GM19238 (cell line): ENCODE measurements around the gene COL20A1.
"Not testable (repeated sequence)": the region's sequence is repeated elsewhere in the genome, so short reads cannot be mapped to it uniquely, and the experiment has no call there.

Experiments
- DNase-seq: peaks from one replicate; pipeline ENCODE4 v3.0.0; 2011; ENCODE audit warnings: low spot score; ENCODE audit not compliant: insufficient read length

The COL20A1 gene

DNA sequence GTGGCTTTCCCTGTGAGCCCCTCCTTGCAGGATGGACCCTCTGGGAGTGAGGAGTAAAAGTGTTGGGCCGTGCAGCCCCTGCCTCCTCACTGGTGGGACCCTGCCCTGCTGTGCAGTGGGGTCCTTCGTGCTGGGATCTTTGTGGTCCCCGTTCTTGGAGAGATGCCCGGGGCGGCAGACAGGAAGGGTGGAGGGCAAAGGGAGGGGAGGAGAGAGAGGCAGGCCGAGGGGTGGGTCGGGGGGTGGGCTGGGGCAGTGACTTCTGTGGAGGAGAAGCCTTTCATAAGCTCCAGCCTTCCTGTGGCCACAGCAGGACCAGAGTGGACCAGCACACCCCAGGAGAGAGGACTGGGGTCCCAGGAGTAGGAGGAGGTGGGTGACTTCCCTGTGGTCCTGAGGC is at the start of gene COL20A1:
TSS of gene COL20A1 (plus strand) at position 283 of the 400 bp plus-strand sequence. CDS start 1,922 bp downstream, outside the sequence.
- no peak for DNase-seq

DNA sequence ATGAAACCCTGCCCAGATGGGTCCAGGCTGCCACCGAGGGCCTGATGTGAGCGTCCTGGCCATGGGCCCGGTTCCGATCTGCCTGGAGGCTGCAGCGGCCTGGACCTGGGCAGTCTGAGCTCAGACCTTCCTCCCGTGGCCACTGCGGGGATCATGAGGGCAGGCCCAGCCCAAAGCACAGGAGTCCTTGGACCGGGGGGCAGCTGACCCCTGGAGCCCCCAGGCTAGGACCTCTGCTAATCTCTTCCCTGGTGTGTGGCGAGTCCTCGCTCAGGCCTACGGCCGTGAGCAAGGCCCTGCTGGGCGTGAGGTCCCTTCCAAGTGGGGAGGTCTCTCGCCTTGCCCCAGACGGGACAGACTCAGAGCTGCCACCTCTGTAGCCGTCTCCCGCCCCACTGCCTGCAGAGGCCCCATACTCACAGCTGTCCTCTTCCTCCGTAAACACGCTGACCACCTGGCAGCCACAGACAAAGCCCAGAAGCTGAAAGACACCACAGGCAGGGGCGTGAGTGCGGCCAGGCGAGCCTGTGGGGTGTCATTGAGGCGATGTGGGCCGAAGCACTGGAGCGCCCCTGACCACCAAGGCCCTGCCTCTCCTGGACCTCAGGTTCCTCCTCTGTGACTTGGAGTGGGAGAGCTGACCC is 49.3 kb upstream of the COL20A1 start:
- no peak for DNase-seq

DNA sequence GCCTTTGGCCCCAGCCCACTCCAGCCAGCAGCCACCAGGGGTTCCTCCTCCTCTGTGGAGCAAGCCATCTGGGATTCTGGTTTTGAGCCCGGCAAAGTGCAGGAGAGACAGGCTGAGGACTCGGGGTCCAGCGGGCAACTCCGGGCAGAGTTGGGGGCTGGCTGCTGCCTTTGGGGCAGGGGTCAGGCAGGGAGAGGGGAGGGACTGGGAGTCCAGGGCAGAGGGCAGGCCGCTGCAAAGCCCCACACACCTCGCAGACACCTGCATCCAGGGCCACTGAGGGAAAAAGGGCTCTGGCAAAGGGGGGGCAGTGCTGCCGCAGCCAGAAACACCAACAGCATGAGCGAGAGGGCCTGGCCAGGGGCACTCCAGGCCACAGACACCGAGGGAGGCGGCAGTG is 48.5 kb upstream of the COL20A1 start:
- no peak for DNase-seq

DNA sequence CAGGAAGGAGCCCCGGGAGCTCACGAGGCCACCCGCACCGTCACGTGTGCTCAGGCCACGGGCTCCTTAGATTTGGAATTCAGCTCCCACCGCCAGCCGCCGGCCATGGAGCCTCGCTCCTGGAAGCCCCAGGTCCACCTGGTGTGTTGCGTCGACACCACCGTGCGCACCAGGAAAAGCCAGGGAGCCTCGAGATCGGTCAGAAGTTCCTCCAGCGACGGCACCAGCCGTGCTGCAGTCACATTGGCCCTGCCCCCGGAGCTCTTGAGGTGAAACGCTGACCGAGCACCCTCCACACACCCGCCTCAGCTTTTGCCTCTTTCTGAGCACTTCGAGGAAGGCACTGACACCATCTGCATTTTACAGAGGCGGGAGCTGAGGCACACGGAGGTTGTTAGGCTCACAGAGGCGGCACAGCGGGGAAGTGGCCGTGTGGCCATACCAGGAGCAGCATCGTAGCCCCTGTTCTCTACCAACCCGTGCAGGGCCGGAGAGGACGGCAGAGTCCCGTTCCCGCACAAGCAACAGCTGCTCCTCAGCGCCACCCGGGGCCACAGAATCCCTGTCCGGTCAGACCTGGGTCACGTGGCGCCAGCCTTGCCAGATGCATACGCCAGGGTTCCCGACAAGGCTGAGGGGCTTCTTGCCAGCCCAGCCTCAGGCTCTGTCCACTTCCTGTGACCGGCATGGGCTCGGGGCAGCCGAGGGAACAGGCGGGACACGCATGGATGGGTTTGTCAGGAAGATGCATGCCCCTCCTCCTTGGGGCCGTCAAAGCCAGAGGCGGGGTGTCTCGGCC is 46.3 kb upstream of the COL20A1 start:
- DNase-seq, result no peak

DNA sequence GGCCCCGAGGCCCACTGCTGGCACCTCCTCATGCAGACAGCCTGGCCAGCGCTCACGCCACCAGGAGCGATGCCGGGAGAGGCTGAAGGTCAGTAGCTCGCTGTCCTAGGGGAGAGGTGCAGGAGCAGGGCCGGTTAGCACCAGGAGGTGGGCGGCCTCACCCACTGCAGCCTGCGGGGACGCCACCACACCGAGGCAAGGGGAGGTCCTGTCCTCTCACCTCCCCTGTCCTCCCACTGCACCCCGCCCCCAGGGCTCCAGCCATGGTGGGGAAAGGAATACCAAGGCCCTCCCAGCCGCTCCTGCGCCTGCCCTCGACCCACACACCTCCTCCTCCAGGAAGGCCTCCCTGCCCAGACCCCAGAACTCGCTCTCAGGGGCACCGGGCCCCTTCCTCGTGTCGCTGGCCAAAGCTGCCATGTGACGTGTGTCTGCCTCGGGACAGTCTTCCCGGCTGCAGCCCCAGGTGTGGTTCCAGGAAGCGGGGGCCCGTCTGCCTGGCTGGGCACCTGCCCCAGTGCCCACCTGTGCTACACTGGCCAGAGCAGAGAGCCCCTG is 45.2 kb upstream of the COL20A1 start:
- no peak for DNase-seq

DNA sequence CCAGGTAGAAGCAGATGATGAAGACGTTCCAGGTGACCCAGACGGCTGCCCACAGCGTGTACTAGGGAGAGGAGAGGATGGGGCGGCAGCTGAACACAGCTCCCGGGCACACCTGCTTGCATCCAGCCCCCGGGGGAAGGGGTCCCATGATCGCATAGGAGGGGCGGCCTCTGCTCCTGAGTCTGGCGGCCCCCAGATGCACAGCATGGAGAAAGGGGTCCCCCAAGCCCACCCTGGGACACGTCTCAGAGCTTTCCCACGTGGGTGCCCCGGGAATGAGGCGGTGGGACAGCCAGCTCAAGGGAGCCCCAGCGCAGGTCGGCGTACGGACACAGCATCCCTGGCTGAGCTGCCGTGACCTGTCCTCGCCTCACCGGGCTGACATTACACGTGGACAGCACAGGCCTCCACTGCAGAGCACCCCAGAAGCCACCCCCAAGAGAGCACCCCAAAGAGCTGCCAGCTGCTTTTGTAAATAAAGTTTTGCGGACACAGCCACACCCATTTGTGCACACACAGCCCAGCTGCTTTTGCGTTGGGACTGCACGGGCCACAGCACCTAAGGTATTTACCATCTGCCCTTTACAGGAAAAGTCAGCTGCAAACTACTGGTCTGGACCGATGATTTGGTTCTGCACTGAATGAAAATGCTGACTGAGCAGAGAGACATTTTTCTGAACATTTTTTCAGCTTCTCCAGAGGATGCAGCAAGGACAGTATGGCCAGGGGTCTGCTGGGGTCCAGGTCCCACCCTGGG is 44.0 kb upstream of the COL20A1 start:
- no peak for DNase-seq

DNA sequence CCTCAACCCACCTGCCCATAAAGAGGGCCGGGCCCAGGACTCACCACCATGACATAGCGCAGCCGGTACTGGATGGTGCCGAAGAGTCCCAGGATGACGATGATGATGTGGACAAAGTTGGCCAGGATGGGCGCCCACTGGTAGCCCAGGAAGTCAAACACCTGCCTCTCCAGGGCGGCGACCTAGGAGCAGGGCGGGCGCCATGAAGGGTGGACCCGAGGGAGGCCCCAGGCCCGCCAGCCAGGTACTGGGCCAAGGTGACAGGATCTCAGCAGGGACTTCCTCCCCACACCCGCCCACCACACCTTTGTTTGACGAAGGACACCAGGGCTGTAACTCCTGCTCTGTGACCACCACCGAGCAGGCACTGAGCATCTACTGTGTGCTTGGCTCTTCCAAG is 43.1 kb upstream of the COL20A1 start:
- no peak for DNase-seq

DNA sequence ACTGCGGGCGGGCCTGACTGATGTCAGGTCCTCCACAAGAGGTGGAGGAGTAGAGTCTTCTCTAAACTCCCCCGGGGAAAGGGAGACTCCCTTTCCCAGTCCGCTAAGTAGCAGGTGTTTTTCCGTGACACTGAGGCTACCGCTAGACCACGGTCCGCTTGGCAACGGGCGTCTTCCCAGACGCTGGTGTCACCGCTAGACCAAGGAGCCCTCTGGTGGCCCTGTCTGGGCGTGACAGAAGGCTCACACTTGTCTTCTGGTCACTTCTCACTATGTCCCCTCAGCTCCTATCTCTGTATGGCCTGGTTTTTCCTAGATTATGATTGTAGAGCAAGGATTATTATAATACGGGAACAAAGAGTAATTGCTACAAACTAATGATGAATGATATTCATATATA is 41.6 kb upstream of the COL20A1 start:
- not testable (repeated sequence) for DNase-seq

DNA sequence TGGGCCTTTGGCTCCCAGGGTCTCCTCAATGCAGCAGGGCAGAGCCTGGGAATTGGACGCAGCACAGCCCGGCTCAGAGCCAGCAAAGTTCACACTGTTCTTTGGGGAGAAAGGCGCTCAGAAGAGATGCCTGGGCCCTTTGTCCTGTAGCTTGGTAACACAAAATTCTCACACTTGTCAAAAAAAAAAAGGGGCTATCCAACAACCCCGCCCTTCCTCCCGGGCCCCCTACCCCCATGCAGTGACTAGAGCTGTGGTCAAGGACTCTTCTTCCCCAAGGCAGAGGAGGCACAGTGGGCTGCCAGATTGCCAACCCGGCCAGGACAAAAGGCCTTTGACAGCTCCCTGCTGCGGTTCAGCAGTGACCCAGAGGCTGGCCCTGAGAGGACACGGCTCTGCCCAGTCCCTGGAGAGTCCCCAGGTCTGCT is 40.7 kb upstream of the COL20A1 start:
- DNase-seq, result no peak

DNA sequence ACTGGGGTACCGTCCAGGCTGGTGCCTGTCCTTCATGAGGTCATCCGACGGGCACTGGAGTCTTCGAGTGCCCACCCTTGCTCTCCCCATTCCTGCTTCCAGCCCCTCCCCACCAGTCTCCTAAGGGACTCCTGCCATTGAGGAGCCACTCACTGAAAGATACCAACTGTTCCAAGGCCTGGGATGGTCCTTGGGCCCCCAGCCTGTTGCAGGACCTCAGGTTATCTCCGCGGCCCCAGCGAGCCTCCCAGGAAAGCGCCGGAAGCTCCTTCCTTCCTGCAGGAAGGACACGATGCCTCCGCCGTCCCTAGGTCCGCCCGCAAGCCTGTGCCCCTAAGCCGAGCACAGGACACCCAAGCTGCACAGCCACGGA is 39.9 kb upstream of the COL20A1 start:
- DNase-seq, result no peak

DNA sequence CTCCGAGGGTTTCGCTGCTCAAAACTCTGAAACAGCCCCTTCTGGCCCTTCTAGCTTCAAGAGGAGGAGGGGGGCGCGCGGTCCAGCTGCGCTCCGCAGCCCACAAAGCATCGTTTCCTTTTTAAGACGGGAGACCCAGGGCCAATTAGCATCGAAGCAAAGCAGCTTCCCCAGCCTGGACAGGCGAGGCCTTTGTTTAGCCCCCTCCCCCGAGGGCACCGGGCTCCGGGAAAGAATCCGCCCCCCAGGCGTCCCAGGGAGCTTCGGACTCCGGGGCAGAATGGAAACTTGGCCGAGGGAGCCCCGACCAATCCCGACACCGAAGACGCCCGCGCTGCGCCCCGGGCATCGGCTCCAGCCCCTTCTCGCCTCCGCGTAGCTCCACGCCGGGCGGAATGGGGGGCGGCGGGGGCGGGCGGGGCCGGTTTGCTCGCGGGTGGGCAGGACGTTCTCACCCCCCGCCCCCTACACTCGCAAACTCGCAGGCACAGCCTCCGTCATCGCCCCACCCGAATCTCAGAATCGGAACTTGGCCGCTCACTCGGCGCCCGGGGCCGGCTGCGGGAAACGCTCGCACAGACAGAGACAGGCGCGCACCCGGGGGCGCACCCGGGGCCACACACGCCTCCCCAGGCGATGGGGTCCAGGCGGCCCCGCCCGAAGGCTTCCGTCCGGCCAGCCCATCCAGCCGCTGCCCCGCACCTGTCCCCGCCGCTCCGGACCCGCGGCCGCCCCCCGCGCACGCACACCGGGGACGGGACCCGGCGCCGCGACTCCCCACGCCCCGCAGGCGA is 39.4 kb upstream of the COL20A1 start:
- no peak for DNase-seq

DNA sequence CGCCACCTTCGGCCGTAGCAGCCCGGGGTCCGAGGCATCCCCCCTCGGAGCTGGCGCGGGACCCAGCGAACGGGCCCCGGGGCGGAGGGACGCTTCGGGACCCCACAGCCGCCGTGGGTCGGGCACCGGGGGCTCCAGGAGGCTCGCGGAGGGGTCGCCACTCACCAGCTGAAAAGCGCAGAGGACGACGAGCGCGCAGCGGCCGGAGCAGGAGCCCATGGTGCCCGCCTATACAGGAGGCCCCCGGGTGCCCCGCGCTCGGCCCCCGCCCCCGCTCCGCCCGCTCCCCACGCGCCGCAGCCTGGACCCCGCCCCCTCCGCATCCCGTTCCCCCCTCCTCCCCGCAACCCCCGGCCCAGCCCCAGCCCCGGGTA is 38.8 kb upstream of the COL20A1 start, which contains the start of gene NKAIN4:
TSS of gene NKAIN4 (minus strand) at position 232 of the 374 bp plus-strand sequence. CDS start at position 219, 13 bp downstream.
- no peak for DNase-seq

DNA sequence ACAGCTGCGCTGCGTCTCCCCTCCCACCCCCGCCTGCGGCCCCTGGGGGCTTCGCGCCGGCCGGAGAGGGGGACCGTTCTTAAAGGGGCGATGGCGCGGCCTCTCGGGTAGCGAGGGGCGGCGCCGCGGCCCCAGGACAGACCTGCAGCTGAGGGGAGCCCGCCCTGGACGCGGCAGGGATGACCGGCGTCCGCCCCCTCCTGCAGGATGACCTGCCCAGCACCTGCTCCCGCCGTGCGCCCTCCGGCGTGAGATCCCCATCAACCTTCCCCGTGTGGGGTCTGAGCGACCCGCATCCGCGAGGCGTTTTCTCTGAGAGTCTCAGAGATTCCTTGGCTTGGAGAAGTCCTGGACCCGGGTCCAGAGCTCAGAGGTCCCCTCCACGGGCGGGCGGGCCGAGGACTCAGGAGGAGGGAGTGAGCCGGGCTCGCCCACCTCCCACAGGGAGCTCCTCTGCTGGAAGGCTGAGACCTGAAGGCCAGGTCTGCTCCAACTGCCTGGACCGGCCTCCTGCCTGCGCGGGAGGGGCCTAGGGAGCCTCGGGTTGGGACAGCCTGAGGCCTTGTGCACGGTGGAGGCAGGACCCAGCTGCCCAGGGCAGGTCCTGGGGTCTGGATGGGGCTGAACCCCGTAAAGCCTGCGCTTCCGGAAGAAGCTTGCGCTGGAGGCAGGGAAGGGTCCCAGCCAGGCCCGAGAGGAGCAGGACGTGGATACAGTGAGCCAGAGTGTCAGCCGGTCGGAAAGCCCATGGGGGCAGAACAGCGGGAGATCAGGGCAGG is 38.2 kb upstream of the COL20A1 start:
- DNase-seq, result no peak

DNA sequence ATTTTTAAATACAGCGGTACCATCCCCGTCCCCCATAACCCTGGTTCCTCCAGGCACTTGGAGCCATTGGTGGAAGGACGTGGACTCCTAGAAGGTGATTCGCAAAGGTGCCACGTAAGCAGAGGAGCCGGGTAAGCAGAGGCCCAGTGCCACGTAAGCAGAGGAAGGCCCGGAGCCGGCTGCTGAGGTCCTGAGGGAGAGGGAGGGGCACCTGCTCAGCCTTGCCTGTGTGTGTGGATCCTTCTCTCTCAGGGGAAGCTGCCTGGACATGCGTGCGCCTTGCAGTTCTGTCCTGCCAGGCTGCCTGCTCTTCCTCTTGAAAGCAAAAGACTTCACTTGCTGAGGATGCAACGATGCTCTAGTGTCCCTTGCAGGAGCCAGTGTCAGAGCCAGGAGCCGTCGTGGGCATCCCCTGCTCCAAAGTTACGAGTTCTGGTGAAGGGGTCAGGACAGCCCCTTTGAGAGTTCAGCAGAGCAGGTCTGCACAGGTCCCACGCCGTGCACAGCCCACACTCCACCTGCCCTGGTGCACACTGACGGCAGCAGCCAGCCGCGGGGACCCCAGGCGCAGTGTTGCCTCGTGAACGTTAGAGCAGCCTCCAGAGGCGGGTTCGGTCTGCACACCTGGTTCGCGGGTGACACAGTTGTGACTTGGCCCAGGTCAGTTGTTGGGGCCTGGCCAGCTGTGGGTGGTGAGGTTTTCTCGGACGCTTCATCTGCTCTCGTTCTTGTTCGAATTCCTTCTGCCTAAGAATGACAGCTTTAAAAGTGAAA is 36.9 kb upstream of the COL20A1 start:
- DNase-seq, result no peak

DNA sequence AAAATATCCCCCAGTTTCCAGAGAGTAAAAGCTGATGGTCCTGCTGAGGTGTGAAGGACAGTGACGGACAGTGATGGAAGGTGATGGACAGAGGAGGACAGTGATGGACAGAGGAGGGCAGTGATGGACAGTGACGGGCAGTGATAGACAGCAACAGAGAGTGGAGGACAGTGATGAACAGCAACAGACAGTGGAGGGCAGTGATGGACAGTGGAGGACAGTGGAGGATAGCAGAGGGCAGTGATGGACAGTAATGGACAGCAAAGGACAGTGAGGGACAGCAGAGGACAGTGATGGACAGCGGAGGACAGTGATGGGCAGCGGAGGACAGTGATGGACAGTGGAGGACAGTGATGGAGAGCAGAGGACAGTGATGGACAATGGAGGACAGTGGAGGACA is 36.0 kb upstream of the COL20A1 start:
- no peak for DNase-seq

DNA sequence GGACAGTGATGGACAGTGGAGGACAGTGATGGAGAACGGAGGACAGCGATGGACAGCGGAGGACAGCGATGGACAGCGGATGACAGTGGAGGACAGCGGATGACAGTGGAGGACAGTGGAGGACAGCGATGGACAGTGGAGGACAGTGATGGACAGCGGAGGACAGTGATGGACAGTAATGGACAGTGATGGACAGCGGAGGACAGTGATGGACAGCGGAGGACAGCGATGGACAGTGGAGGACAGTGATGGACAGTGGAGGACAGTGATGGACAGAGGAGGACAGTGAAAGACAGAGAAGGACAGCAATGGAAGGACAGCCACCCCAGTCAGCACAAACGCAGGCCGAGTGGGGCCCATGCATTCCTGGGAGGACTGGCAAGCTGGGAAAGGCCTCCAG is 35.4 kb upstream of the COL20A1 start:
- no peak for DNase-seq

DNA sequence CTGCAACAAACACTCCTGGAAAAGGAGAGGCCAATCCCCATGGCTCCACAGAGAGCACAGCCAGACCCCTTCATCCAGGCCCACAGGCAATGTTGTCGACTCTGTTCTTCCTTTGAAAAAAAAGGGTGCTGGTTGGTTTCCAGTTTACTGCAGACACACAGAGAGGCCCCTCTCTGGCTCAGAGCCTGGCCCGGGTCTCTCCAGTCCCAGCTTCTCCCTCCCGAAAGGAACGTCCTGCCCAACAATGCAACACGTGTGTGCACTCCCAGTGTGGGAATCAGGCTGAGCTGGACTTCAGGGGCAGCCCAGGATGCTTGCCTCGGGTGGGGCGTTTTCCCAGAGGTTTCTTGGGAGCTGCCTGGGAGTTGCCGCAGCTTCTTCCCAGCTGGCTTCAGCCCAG is 34.2 kb upstream of the COL20A1 start:
- DNase-seq, result no peak

DNA sequence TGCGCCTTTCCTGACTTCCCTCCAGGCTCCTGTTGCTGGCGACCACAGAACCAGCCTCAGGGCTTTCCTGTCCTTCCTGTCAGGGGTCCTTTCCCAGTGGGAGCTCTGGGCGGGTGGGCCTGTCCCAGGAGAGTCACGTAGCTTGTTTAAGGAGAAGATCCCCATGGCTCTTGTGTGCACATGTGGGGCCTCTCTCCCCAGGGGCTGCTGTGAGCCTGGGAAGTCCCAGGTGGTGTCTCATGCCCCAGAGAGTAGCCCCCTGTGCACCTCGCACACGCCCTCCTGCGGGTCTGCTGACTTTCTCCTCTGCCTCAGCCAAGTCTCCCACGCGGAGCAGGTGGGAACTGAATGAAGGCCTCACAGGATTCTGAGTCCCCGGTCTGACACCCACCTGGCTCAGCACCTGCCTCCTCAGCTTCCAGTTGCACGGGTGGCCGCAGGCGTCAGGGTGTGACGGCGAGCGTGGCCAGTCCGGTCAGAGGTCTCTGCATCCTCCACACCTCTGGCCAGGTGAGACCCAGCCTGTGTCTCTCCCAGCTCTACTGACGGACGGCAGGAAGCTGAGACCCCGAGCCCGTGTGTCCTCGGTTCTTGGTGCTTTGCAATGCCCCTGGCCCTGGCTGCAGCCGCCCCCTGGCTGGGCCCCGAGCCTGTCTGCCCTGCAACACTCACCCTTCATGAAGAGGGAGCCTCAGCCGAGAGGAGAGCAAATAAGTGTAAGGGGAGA is 33.1 kb upstream of the COL20A1 start:
- no peak for DNase-seq

DNA sequence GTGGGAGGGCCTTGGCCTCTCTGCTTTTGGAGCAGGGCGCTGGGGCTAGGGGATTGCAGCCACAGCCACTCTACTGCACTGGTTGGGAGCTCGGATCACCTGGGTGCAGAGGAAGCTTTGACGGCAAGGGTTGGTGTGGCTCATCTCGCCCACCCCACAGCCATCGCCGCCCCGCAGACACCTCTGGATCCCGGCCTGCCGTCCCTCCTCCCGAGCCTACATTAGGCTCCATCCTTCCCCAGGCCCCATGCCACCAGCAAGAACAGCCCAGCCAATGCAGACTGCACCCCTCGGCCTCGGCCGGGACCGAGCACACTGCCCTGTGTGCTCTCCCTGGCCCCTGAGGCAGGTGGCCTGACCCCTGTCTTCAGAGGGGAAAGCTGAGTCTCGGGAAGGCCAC is 32.5 kb upstream of the COL20A1 start:
- DNase-seq, result no peak
